Nephron (organoid): ENCODE data around the gene LINGO3.

Experiments
- H3K27ac Mint-ChIP-seq, 3 experiments: 2 replicates each; pipeline ENCODE4 v1.8.0; 2020; ENCODE audit warnings: mixed read lengths in 3 of 3, mild to moderate bottlenecking in 2 of 3, moderate library complexity in 1 of 3
- H3K27me3 Mint-ChIP-seq: 2 replicates; pipeline ENCODE4 v1.8.0; 2021; ENCODE audit warnings: low read depth, mild to moderate bottlenecking, moderate library complexity, mixed read lengths
- H3K36me3 Mint-ChIP-seq: 2 replicates; pipeline ENCODE4 v1.8.0; 2020; ENCODE audit warnings: low read depth, mixed read lengths
- H3K4me1 Mint-ChIP-seq: 2 replicates; pipeline ENCODE4 v1.8.0; 2020; ENCODE audit warnings: mixed read lengths
- H3K4me3 Mint-ChIP-seq, 3 experiments: 2 replicates each; pipeline ENCODE4 v1.8.0; 2020; ENCODE audit warnings: mild to moderate bottlenecking in 3 of 3, mixed read lengths in 3 of 3, moderate library complexity in 2 of 3
- H3K9me3 Mint-ChIP-seq: 2 replicates; pipeline ENCODE4 v1.8.0; 2020; ENCODE audit warnings: mixed read lengths
- CTCF ChIP-seq, 3 experiments: fragments of 200-600 bp; sonication (generic); IDR thresholded peaks; one replicate each; pipeline ENCODE4 v1.5.0; 2021; ENCODE audit warnings: antibody characterized with exemption in 3 of 3; ENCODE audit not compliant: unreplicated experiment in 3 of 3

LINGO3 gene

DNA sequence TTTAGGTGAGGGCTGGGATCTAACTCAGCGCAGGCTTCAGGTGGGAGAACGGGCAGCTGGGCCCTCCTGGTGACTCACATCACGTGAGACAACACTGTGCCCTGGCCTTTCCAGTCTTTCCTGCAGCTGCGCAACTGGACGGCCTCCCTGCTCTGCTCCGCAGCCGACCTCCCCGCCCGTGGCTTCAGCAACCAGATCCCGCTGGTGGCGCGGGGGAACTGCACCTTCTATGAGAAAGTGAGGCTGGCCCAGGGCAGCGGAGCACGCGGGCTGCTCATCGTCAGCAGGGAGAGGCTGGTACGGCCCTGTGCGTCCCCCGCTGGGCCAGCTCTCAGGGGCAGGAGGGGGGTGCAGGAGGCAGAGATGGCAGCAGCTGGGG lies 29.4 kb upstream of the LINGO3 start:
- peaks cover 32% of the 10 kb centered on the region for H3K4me1 Mint-ChIP-seq
- H3K36me3 Mint-ChIP-seq: no peaks in the 10 kb centered on the region
- peak overlapping the region; percentile 17 to 92 (median 49) for H3K27ac Mint-ChIP-seq
- H3K9me3 Mint-ChIP-seq: no peaks in the 10 kb centered on the region
- H3K27me3 Mint-ChIP-seq: no peaks in the 10 kb centered on the region
- H3K4me3 Mint-ChIP-seq: peak overlapping the region; percentile 23 to 28 (median 26)
- TF ChIP-seq CTCF (IDR thresholded peaks at IDR 0.05; ENCODE audit: unreplicated experiment in 3 of 3): peak; percentile 57 to 64 (median 63)

DNA sequence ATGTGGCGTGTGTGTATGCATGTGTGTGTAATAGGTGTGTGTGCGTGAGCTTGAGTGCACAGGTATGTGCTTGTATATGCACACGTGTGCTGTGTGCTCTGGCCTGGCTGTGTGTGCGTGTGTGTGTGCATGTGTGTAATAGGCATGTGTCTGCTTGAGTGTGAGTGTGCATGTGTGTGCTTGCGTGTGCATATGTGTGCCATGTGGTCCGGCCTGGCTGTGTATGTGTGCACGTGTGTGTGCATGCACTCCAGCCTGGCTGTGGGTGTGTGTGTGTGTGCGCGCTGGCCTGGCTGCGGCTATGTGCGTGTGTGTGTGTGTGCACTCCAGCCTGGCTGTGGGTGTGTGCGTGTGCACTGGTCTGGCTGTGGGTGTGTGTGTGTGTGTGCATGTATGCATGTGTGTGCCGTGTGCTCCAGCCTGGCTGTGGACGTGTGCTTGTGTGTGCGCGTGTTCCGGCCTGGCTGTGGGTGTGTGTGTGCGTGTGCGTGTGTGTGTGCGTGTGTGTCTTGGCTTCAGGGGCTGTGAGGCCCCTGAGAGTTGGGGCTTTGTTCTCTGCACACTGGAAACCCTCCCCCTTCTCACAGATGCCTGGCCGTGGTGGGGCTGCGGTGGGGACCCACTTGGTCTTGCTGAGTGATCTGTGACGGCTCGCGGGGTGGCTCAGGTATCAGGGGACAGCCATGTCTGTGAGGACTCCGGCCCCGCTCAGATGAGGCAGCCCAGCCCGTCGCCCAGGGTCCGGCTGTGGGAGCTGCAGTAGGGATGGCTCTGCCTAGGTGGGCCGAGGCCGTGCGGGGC lies 28.8 kb upstream of the LINGO3 start:
- Mint-ChIP-seq H3K27ac (peak overlapping the region; percentile 17 to 92 (median 49)), H3K4me3 (peak overlapping the region in 2 of 3 experiments; percentile 5 to 26), H3K36me3 (no peaks in the 10 kb centered on the region), H3K27me3 (no peaks in the 10 kb centered on the region), H3K4me1 (peaks cover 34% of the 10 kb centered on the region), H3K9me3 (no peaks in the 10 kb centered on the region)
- no peak for TF ChIP-seq CTCF (IDR thresholded peaks at IDR 0.05; ENCODE audit: unreplicated experiment in 3 of 3)

DNA sequence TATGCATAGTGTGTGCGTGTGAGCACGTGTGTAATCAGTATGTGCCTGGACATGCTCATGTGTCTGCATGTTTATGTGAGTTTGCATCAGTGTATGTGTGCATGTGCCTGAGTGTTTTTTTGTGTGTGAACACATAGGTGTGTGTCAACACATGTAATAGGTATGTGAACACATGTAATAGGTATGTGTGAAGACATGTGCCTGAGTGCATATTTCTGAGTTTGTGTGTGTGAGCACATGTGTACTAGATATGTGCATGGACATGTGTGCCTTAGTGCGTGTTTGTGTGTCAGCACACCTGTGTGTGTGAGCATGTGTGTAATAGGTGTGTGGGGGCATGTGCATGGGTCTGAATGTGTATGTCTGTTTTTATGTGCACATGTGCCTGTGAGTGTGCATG lies 27.9 kb upstream of the LINGO3 start:
- Mint-ChIP-seq H3K36me3 (no peaks in the 10 kb centered on the region), H3K27me3 (no peaks in the 10 kb centered on the region), H3K9me3 (no peaks in the 10 kb centered on the region), H3K4me1 (peaks cover 42% of the 10 kb centered on the region), H3K27ac (peak overlapping the region; percentile 10 to 49 (median 17)), H3K4me3 (no peak overlapping the region)
- no peak for TF ChIP-seq CTCF (IDR thresholded peaks at IDR 0.05; ENCODE audit: unreplicated experiment in 3 of 3)

DNA sequence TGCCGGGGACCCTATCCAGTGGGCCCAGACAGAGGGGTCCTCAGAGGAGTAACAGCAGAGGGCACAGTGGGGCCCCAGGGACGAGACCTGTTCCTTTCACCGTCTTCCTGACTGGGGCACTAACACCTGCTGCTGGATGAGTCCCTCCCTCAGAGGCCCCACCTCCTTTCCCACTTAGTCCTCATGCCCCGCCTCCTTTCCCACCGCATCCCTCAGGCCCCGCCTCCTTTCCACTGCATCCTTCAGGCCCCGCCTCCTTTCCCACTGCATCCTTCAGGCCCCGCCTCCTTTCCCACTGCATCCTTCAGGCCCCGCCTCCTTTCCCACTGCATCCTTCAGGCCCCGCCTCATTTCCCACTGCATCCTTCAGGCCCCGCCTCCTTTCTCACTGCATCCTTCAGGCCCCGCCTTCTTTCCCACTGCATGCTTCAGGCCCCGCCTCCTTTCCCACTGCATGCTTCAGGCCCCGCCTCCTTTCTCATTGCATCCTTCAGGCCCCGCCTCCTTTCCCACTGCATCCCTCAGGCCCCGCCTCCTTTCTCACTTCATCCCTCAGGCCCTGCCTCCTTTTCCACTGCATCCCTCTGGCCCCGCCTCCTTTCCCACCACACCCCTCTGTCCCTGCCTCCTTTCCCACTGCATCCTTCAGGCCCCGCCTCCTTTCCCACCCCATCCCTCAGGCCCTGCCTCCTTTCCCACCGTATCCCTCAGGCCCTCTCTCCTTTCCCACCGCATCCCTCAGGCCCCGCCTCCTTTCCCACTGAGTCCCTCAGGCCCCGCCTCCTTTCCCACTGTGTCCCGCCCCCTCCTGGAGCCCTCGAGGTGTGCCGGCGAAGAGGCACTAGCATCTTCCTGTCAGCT lies 27.3 kb upstream of the LINGO3 start:
- Mint-ChIP-seq H3K9me3 (no peaks in the 10 kb centered on the region), H3K4me1 (peaks cover 49% of the 10 kb centered on the region), H3K4me3 (no peak overlapping the region), H3K27me3 (no peaks in the 10 kb centered on the region), H3K27ac (peak overlapping the region in 2 of 3 experiments; percentile 10 to 49), H3K36me3 (no peaks in the 10 kb centered on the region)
- TF ChIP-seq CTCF (IDR thresholded peaks at IDR 0.05; ENCODE audit: unreplicated experiment in 3 of 3): no peak

DNA sequence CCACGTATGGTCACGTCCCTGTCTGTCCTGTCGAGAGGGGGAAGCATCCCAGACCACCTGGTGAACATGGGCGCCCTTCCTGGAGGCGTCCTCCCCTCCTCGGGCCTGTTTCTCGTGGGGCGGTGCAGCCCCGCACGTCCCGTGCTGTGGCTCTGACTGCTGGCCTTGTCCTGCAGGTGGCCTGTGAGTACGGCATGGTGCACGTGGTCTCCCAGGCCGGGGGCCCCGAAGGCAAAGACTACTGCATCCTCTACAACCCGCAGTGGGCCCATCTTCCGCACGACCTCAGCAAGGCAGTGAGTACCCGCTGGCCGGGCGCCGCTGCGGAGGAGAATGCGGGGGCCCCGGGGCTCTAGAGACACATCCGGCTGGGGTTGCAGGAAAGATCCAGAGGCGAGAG lies 26.5 kb upstream of the LINGO3 start:
- Mint-ChIP-seq H3K36me3 (no peaks in the 10 kb centered on the region), H3K4me1 (peaks cover 57% of the 10 kb centered on the region), H3K4me3 (no peak overlapping the region), H3K9me3 (no peaks in the 10 kb centered on the region), H3K27me3 (no peaks in the 10 kb centered on the region), H3K27ac (no peak overlapping the region)
- TF ChIP-seq CTCF (IDR thresholded peaks at IDR 0.05; ENCODE audit: unreplicated experiment in 3 of 3): no peak
